NCI-H2171 treated with DMSO at 0.1 percent for 48 hours (cell line): ENCODE data around the gene MACROD1.

Experiments
- DNase-seq: peaks from one replicate; lab custom pipeline; 2025; lab: John Stamatoyannopoulos, UW

The MACROD1 gene

DNA sequence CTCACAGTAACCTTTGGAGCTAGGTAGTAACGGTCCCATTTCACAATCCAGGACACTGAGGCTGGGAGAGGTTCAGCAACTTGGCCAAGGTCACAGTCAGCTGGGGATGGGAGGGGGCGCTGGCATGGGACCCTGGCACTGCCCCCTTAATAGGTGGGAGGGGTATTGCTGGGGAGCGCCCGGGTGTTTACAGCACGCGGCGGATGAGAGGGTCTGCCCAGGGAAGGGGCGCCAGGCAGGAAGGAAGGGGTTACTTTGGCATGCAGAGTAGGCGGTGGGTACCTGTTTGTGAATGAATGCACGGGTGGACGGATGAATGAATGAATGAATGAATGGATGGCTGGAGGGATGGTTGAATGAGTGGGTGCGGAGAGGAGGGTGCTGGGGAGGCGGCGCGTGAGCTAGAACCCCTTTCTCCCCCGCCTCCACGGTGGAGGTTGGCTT lies 130.8 kb downstream of the MACROD1 start:
- peak; percentile 54 for DNase-seq

DNA sequence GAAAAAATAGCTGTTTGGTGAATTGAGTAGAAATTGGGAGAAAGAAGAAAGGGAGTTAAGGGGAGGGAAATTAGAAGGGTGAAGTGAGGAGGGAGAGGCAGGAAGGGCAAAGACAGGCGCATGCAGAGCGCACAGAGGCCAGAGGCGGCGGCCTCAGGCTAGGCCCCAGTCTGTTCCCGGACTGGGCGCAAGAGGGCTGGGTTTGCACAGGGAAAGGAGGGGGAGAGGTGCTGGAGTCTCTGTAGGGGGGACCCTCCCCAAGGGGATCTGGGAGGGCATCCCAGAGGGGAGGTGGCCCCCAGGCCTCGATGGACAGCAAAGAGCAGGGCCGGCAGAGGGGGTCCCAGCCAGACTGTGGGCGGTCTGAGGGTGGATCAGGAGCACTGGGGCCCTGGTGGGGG lies 131.5 kb downstream of the MACROD1 start:
- no peak for DNase-seq

GRCh38 chr11:64032050-64032449 lies 133.9 kb downstream of the MACROD1 start:
- DNase-seq: no peak

GRCh38 chr11:64031001-64031400 lies 134.9 kb downstream of the MACROD1 start:
- DNase-seq: no peak

DNA sequence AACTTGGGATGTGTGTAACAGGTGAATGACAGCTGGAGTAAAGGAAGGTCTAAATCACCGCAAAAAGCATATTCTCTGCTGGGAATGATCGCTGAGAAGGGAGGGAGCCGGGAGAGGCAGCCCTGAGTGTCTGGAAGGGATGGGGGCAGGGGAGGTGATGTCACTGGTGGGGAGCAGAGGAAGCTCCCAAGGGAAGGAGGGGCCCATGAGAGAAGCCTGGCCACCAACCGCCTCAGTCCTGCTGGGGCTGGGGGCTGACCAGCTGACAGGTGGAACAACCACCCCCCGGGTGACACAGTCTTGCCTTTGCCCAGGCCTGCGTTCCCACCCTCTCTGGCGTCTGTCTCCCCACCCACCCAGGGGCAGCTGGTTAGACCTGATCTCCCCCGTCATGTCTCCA lies 136.1 kb downstream of the MACROD1 start:
- peak; percentile 24 for DNase-seq

- peak; percentile 73 for DNase-seq
Observed at GRCh38 chr11:64028398-64029115, 137.4 kb downstream of the MACROD1 start.

DNA sequence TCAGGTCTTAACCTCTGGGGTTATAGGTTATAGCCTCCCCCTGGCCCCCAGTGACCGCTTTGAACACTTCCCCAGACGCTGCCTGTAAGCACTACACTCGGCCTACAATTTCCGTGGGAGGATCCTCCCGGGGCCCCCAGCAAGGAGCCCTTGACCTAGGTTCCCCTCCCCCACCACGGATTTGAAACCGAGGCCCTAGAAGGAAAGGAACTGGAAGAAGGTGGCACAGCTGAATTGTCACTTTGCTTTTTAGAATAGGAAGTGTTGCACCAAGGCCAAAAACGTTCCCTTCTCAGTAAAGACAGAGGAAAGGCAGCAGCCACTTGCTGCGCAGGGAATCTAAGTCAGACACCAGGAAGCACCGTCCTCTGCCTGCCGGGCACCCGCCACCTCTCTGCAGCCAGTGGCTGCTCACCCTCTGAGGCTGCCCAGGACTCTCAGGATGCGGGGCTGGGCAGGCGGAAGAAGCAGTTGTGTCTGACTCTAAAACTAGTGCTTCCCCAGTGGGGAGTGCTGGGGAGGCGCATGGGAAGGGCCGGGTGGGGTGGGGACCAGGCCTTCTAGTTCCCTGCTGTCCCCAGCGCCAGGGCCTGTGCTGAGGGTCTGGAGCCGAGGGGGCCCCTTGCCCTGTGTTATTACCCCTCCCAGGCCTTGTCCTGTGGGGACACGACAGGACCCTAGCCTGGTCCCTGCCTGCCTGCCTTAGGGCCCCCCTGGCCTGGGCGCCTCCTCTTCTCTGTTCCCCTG lies 138.1 kb downstream of the MACROD1 start:
- DNase-seq: no peak

DNA sequence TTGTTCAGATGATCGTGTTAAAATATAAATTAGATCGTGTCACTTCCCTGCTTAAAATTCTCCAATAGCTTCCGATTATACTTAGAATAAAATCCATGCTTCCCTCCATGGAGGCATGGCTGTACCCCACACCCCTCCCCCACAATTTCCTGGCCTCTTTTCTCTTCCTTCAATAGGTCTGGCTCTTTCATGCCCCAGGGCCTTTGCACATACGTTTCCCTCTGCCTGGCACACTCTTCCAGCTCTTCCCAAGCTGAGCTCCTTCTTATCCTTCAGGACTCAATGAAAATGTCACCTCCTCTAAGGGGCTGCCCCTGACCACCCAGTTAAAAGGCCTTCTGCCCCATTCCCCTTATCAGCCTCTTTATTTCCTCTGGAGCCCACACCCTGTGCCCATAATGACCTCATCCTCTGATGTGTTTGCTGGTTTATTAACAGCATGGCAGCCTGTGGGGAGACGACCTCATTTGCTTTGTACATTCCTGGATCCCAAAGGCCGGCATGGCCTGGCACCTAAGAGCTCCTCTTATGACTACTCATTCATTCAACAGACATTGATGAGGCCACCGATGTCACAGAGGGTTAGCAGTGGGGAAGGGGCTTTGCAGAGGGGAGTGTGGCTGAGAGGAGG lies 139.2 kb downstream of the MACROD1 start:
- no peak for DNase-seq

GRCh38 chr11:64025205-64025604 lies 140.7 kb downstream of the MACROD1 start:
- no peak for DNase-seq

GRCh38 chr11:64023712-64024710 lies 141.9 kb downstream of the MACROD1 start:
- no peak for DNase-seq

DNA sequence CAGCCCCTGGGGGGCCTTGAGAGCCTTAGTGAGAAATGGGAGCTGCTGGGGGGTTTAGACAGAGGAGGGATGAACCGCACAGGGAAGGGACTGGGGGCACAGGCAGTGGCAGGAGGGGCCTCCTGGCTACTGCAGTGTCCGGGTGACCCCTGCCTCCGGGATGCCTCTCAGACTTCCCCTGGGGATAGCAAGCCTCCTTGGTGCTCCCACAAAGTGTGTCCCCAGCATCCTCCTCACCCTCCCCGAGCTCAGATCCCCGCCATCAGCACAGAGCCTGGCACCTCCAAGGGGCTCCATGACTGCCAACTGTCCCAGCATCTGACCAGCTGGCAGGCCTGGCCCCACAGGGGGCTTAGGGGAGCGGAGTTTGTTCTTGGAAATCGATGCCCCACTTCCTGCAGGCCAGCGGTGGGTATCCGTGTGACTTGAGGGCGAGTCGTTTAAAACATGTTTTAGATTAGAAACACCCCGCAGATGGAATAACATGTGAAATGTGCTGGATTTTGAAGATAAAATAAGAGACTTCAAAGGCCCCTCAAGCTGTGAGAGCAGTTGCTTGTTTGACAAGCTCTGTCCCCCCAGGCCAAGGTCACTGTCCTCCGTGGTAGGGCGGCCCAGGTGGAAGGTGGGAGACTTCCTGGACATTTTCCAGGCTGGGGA lies 143.7 kb downstream of the MACROD1 start:
- peak; percentile 36 for DNase-seq

DNA sequence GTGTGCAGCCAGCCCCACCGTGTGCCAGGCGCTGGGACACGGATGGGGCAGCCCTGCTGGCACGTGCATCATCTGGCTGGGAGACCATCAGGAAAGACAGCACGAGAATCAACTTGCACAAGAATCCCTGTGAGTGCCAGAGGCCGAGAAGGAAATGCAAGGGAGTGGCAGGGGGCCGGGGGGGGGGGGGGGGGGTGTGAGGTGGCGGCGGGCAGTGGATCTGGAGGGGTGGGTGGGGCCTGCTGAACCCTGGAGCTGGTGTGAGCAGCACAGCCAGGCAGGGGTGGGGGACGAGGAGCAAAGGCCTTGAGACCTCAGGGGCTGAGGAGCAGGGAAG lies 144.2 kb downstream of the MACROD1 start:
- DNase-seq: peak; percentile 83

GRCh38 chr11:64020976-64021756 lies 144.7 kb downstream of the MACROD1 start:
- DNase-seq: peak; percentile 77

GRCh38 chr11:64019106-64020037 lies 146.5 kb downstream of the MACROD1 start:
- no peak for DNase-seq

- DNase-seq: no peak
Observed at GRCh38 chr11:64018310-64018709, 147.6 kb downstream of the MACROD1 start.

GRCh38 chr11:64017945-64018224 lies 148.0 kb downstream of the MACROD1 start:
- DNase-seq: no peak

- DNase-seq: peak; percentile 79
Observed at GRCh38 chr11:64015935-64016845, 149.7 kb downstream of the MACROD1 start.

DNA sequence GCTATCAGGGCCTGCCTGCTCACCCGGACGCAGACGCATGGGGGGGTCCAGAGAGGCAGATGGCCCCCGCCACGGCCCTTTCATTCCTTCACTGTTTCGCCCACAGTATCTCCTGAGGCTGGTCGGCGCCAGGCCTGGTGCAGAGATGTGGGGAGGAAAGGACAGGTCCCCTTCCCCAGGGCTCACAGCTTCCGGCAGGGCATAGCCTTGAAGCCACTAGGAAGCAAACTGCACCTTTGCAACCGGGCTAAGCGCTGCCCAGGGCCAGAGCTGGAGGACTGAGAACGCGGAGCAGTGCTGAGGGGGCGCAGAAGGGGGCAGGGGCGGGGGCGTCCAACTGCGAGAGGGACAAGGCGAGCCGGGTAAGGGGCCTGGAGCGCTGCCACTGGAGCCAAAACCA lies 150.4 kb downstream of the MACROD1 start:
- no peak for DNase-seq

DNA sequence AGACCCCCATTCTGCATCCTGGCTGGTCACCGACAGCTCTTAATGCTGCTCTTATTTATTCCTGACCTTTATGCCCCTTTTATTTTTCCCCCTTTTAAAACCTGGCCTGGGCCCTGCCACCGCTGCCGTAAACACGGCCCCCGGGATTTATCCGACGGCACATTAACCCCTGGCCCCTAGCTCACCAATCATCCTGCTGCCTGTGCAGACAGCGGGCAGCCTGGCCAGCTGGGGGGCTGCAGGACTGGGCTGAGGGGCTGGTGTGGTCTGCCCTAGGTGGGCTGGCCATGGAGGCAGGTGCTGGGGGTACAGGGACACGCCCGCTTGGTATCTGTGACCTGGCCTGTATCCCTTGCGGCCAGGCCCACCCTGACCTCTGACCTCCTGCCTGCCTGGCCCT lies 151.6 kb downstream of the MACROD1 start:
- DNase-seq: no peak
